K562 (cell line): ENCODE results near the gene THOC5. TPM values are rescaled to one million over a fixed set of nuclear protein-coding genes. Genes with fewer than 3 reads are reported as not detected.

Experiments used
- CREM ChIP-seq: IDR thresholded peaks from 2 replicates; pipeline ENCODE4 v1.6.1; 2014; ENCODE audit warnings: antibody characterized with exemption, low read depth
- ESRRA ChIP-seq: fragments of 450-650 bp; IDR thresholded peaks from 2 replicates; pipeline ENCODE4 v1.6.1; 2014; ENCODE audit warnings: low read depth, mild to moderate bottlenecking, moderate library complexity, borderline replicate concordance
- ETV6 ChIP-seq, 3 experiments: fragments of 150-350 bp in 1 of 3; sonication (generic) in 1 of 3; formaldehyde crosslinking in 1 of 3; IDR thresholded peaks; 2 replicates each; pipeline versions ENCODE4 v1.6.1 to v1.8.0; 2014 to 2022; ENCODE audit warnings: borderline replicate concordance in 2 of 3, low read depth in 2 of 3, antibody characterized with exemption in 1 of 3, low read length in 1 of 3, mild to moderate bottlenecking in 1 of 3, missing genetic modification reagents in 1 of 3
- GMEB1 ChIP-seq: fragments of 250-450 bp; sonication (Bioruptor Pico); IDR thresholded peaks from 2 replicates; pipeline ENCODE4 v1.4.0; 2020; ENCODE audit warnings: mild to moderate bottlenecking
- SAFB ChIP-seq: fragments of 200-400 bp; formaldehyde crosslinking; IDR thresholded peaks from 2 replicates; pipeline ENCODE4 v1.6.1; 2017; ENCODE audit warnings: low read depth, low read length, borderline replicate concordance
- SMAD4 ChIP-seq: fragments of 250-450 bp; sonication (Bioruptor Pico); conservative IDR thresholded peaks from 2 replicates; pipeline ENCODE4 v1.8.0; 2021; ENCODE audit warnings: inconsistent platforms, mild to moderate bottlenecking, moderate library complexity
- SP1 ChIP-seq: sonication (generic); formaldehyde crosslinking; IDR thresholded peaks from 2 replicates; pipeline ENCODE4 v1.8.1; 2022; ENCODE audit warnings: mild to moderate bottlenecking, missing genetic modification reagents
- ZFP36 ChIP-seq: fragments of 150-350 bp; IDR thresholded peaks from 2 replicates; pipeline ENCODE4 v1.6.1; 2018; ENCODE audit warnings: low read length, low read depth; ENCODE audit not compliant: partially characterized antibody
- polyA plus RNA-seq, 8 experiments: library from polyadenylated mRNA; depleted of rRNA in 4 of 8; stranded (reverse) in 5 of 8; unstranded in 3 of 8; fragments of >200 nt; fragmentation: Nextera tagmentation in 2 of 8; fragmentation: Illumina TruSeq in 1 of 8; extraction: Ambion mirVana in 2 of 8; extraction: Trizol in 1 of 8; gene quantifications; 2 replicates each; pipeline versions ENCODE4 v1.2.1 to v1.2.3, GENCODE V29; 2011 to 2014; ENCODE audit warnings: inconsistent platforms in 1 of 8, missing spikeins in 1 of 8
- total RNA-seq, 7 experiments: library from RNA; depleted of rRNA in 6 of 7; stranded (reverse); fragments of >200 nt in 6 of 7; fragmentation: Illumina TruSeq in 2 of 7; extraction: Trizol in 2 of 7; gene quantifications; 2 replicates each; pipeline versions ENCODE4 v1.2.1 to v1.2.3, GENCODE V29; 2011 to 2021; ENCODE audit warnings: low replicate concordance in 1 of 7
- TF ChIP-seq, protein P1 (sequence below), 3 experiments: fragments of 200-800 bp in 1 of 3; fragments of 250-450 bp in 1 of 3; fragments of 450-650 bp in 1 of 3; sonication (Bioruptor Pico) in 1 of 3; sonication (Bioruptor generic) in 1 of 3; formaldehyde crosslinking in 1 of 3; IDR thresholded peaks; 2 replicates each; pipeline versions ENCODE4 v1.6.1 to v1.8.0; 2016 to 2022; ENCODE audit warnings: mild to moderate bottlenecking in 2 of 3, missing genetic modification characterization in 2 of 3, missing compliant biosample characterization in 1 of 3, moderate library complexity in 1 of 3
- TF ChIP-seq, protein P2 (sequence below): fragments of 150-350 bp; IDR thresholded peaks from 2 replicates; pipeline ENCODE4 v1.6.1; 2014; ENCODE audit warnings: low read depth, mild to moderate bottlenecking, low read length, borderline replicate concordance
- TF ChIP-seq, protein P3 (sequence below): IDR thresholded peaks from 2 replicates; pipeline ENCODE4 v1.6.1; 2011; ENCODE audit warnings: borderline replicate concordance, low read depth, mild to moderate bottlenecking, moderate library complexity, low read length; ENCODE audit not compliant: insufficient read depth, poor library complexity, severe bottlenecking

Gene THOC5
- total and polyA plus RNA-seq, 9 of the 15 experiments (the other 6 are each of a cell fraction or from before 2014, with no cell fraction given) = 45.3 to 96.5 (median 51.4) TPM

DNA sequence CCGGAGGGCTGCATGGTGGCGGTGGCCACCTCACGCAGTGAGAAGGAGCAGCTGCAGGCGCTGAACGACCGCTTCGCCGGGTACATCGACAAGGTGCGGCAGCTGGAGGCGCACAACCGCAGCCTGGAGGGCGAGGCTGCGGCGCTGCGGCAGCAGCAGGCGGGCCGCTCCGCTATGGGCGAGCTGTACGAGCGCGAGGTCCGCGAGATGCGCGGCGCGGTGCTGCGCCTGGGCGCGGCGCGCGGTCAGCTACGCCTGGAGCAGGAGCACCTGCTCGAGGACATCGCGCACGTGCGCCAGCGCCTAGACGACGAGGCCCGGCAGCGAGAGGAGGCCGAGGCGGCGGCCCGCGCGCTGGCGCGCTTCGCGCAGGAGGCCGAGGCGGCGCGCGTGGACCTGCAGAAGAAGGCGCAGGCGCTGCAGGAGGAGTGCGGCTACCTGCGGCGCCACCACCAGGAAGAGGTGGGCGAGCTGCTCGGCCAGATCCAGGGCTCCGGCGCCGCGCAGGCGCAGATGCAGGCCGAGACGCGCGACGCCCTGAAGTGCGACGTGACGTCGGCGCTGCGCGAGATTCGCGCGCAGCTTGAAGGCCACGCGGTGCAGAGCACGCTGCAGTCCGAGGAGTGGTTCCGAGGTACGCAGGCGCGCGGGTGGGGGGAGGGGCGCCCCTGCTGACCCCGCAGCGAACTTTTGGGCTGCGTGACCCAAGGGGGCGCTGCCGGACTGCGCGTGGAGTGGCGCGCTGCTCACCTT, 72.9 kb downstream of the THOC5 start (continued):
- TF ChIP-seq SAFB (peak; percentile 71), ESRRA (peak; percentile 22; the same call in 1 of the 2 replicates), SP1 (CRISPR knock-in tag) (peak; percentile 38; the same call in 1 of the 2 replicates), GMEB1 (peak; percentile 74), SMAD4 (peak; percentile 54; the same call in 1 of the 2 replicates), ZFP36 (peak; percentile 86), CREM (peak; percentile 97), ETV6 (IDR thresholded peaks at IDR 0.05; ENCODE audit: borderline replicate concordance in 1 of 2, low read depth in 2 of 2, low read length in 1 of 2) (no peak), ETV6 (CRISPR knock-in tag; IDR thresholded peaks at IDR 0.05; ENCODE audit: borderline replicate concordance) (peak; percentile 91; the same call in 1 of the 2 replicates)
- TF ChIP-seq, protein P1, sequence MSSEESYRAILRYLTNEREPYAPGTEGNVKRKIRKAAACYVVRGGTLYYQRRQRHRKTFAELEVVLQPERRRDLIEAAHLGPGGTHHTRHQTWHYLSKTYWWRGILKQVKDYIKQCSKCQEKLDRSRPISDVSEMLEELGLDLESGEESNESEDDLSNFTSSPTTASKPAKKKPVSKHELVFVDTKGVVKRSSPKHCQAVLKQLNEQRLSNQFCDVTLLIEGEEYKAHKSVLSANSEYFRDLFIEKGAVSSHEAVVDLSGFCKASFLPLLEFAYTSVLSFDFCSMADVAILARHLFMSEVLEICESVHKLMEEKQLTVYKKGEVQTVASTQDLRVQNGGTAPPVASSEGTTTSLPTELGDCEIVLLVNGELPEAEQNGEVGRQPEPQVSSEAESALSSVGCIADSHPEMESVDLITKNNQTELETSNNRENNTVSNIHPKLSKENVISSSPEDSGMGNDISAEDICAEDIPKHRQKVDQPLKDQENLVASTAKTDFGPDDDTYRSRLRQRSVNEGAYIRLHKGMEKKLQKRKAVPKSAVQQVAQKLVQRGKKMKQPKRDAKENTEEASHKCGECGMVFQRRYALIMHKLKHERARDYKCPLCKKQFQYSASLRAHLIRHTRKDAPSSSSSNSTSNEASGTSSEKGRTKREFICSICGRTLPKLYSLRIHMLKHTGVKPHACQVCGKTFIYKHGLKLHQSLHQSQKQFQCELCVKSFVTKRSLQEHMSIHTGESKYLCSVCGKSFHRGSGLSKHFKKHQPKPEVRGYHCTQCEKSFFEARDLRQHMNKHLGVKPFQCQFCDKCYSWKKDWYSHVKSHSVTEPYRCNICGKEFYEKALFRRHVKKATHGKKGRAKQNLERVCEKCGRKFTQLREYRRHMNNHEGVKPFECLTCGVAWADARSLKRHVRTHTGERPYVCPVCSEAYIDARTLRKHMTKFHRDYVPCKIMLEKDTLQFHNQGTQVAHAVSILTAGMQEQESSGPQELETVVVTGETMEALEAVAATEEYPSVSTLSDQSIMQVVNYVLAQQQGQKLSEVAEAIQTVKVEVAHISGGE (CRISPR knock-in tag; IDR thresholded peaks at IDR 0.05) = no peak
- TF ChIP-seq, protein P2, sequence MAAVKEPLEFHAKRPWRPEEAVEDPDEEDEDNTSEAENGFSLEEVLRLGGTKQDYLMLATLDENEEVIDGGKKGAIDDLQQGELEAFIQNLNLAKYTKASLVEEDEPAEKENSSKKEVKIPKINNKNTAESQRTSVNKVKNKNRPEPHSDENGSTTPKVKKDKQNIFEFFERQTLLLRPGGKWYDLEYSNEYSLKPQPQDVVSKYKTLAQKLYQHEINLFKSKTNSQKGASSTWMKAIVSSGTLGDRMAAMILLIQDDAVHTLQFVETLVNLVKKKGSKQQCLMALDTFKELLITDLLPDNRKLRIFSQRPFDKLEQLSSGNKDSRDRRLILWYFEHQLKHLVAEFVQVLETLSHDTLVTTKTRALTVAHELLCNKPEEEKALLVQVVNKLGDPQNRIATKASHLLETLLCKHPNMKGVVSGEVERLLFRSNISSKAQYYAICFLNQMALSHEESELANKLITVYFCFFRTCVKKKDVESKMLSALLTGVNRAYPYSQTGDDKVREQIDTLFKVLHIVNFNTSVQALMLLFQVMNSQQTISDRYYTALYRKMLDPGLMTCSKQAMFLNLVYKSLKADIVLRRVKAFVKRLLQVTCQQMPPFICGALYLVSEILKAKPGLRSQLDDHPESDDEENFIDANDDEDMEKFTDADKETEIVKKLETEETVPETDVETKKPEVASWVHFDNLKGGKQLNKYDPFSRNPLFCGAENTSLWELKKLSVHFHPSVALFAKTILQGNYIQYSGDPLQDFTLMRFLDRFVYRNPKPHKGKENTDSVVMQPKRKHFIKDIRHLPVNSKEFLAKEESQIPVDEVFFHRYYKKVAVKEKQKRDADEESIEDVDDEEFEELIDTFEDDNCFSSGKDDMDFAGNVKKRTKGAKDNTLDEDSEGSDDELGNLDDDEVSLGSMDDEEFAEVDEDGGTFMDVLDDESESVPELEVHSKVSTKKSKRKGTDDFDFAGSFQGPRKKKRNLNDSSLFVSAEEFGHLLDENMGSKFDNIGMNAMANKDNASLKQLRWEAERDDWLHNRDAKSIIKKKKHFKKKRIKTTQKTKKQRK = no peak
- TF ChIP-seq, protein P3, sequence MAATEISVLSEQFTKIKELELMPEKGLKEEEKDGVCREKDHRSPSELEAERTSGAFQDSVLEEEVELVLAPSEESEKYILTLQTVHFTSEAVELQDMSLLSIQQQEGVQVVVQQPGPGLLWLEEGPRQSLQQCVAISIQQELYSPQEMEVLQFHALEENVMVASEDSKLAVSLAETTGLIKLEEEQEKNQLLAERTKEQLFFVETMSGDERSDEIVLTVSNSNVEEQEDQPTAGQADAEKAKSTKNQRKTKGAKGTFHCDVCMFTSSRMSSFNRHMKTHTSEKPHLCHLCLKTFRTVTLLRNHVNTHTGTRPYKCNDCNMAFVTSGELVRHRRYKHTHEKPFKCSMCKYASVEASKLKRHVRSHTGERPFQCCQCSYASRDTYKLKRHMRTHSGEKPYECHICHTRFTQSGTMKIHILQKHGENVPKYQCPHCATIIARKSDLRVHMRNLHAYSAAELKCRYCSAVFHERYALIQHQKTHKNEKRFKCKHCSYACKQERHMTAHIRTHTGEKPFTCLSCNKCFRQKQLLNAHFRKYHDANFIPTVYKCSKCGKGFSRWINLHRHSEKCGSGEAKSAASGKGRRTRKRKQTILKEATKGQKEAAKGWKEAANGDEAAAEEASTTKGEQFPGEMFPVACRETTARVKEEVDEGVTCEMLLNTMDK = peak; percentile 78
